GM12878 (cell line): ENCODE measurements around the gene CELSR1.

Experiments used
- NFIC ChIP-seq: IDR thresholded peaks from 2 replicates; pipeline ENCODE4 v1.6.1; 2012; ENCODE audit warnings: low read depth, mild to moderate bottlenecking, inconsistent platforms, low read length, moderate library complexity
- NRF1 ChIP-seq: conservative IDR thresholded peaks from 2 replicates; pipeline ENCODE4 v1.6.1; 2011; ENCODE audit warnings: mild to moderate bottlenecking, low read depth, low read length, improper control_type of control experiment

DNA sequence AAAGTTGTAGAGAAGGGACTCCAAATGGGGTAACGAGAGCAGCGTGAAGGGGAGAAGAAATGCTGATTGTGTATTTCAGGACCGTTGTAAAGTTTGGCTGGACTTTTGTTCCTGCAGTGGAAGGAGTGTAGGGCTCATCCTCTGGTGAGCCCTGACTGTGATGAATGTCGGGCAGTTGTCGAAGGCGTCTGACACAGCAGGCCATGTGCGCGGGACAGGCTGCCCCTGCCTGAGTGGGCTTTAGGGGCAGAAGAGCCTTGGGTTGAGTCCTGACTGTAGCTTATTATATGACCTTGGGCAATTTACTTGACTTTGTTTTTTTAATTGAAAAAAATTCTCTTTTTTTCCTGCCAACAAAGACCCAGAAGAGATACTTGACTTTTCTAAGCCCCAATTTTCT, 198.8 kb downstream of the CELSR1 start:
- TF ChIP-seq NFIC = no peak
- TF ChIP-seq NRF1 = no peak
